NCI-H2227 treated with DMSO at 0.1 percent for 48 hours (cell line): ENCODE data around the gene SLC46A2.

Experiments used
- DNase-seq: peaks from one replicate; lab custom pipeline; 2025; lab: John Stamatoyannopoulos, UW

Gene SLC46A2

GRCh38 chr9:112886351-112886750 lies 4.3 kb downstream of the SLC46A2 start:
- DNase-seq: no peak

- DNase-seq: no peak
Measured at GRCh38 chr9:112885324-112885723, 5.4 kb downstream of the SLC46A2 start.

- no peak for DNase-seq
Measured at GRCh38 chr9:112884721-112885120, 6.0 kb downstream of the SLC46A2 start.

- DNase-seq: no peak
Measured at GRCh38 chr9:112884101-112884500, 6.6 kb downstream of the SLC46A2 start.

- DNase-seq: no peak
Measured at GRCh38 chr9:112881331-112881730, 9.3 kb downstream of the SLC46A2 start.

GRCh38 chr9:112880650-112881049 lies 10.0 kb downstream of the SLC46A2 start:
- DNase-seq: no peak

GRCh38 chr9:112878752-112879151 lies 11.9 kb downstream of the SLC46A2 start:
- DNase-seq: no peak

GRCh38 chr9:112873773-112874405 lies 16.8 kb downstream of the SLC46A2 start:
- no peak for DNase-seq

GRCh38 chr9:112872019-112872418 lies 18.7 kb downstream of the SLC46A2 start:
- no peak for DNase-seq

GRCh38 chr9:112870556-112870955 lies 20.1 kb downstream of the SLC46A2 start:
- DNase-seq: no peak

- DNase-seq: no peak
Measured at GRCh38 chr9:112869917-112870316, 20.8 kb downstream of the SLC46A2 start.

GRCh38 chr9:112869041-112869529 lies 21.6 kb downstream of the SLC46A2 start:
- no peak for DNase-seq

GRCh38 chr9:112868461-112868860 lies 22.2 kb downstream of the SLC46A2 start:
- no peak for DNase-seq

GRCh38 chr9:112867275-112867991 lies 23.2 kb downstream of the SLC46A2 start:
- no peak for DNase-seq

GRCh38 chr9:112866662-112867274 lies 23.9 kb downstream of the SLC46A2 start:
- no peak for DNase-seq

GRCh38 chr9:112864982-112865381 lies 25.7 kb downstream of the SLC46A2 start:
- DNase-seq: no peak

- DNase-seq: no peak
Measured at GRCh38 chr9:112864403-112864802, 26.3 kb downstream of the SLC46A2 start.

- DNase-seq: no peak
Measured at GRCh38 chr9:112863746-112864145, 26.9 kb downstream of the SLC46A2 start.

- DNase-seq: no peak
Measured at GRCh38 chr9:112863214-112863613, 27.5 kb downstream of the SLC46A2 start.

- DNase-seq: no peak
Measured at GRCh38 chr9:112861638-112862555, 28.8 kb downstream of the SLC46A2 start.

GRCh38 chr9:112861155-112861554 lies 29.5 kb downstream of the SLC46A2 start:
- DNase-seq: no peak

GRCh38 chr9:112860451-112860850 lies 30.2 kb downstream of the SLC46A2 start:
- no peak for DNase-seq
